Thoracic aorta (tissue), 2 donors: ENCODE data around the gene BCAR3. TPM values are rescaled to one million over a fixed set of nuclear protein-coding genes. Genes with fewer than 3 reads are reported as not detected.

ENCODE experiments used
- ATAC-seq: fragments of 150-250 bp; one replicate; pipeline ENCODE4 v1.8.0; 2017; ENCODE audit warnings: low read depth; ENCODE audit not compliant: insufficient number of reproducible peaks, low FRiP score
- DNase-seq: peaks from one replicate; pipeline ENCODE4 v3.0.0-alpha.2; 2020; ENCODE audit warnings: low spot score
- H3K27ac ChIP-seq, 2 donors: fragments of 200-600 bp; sonication (generic); 1 replicate in 1 of 2; 2 replicates in 1 of 2; pipeline ENCODE4 v1.5.1; 2016; ENCODE audit warnings: mild to moderate bottlenecking in 2 of 2, moderate library complexity in 2 of 2
- H3K27me3 ChIP-seq: fragments of 200-600 bp; sonication (generic); replicated peaks from 2 replicates; pipeline ENCODE4 v1.6.0; 2016; ENCODE audit warnings: mild to moderate bottlenecking; ENCODE audit not compliant: insufficient read depth
- H3K36me3 ChIP-seq: fragments of 200-600 bp; sonication (generic); one replicate; pipeline ENCODE4 v1.5.1; 2016
- H3K4me1 ChIP-seq, 2 donors: fragments of 200-600 bp; sonication (generic); 1 replicate in 1 of 2; 2 replicates in 1 of 2; pipeline versions ENCODE4 v1.5.1 to v1.6.0; 2016; ENCODE audit warnings: low read depth in 2 of 2, mild to moderate bottlenecking in 1 of 2; ENCODE audit not compliant: control insufficient read depth in 1 of 2
- H3K4me3 ChIP-seq: fragments of 200-600 bp; sonication (generic); 2 replicates; pipeline ENCODE4 v1.5.1; 2016; ENCODE audit warnings: mild to moderate bottlenecking
- H3K9me3 ChIP-seq: fragments of 200-600 bp; sonication (generic); 2 replicates; pipeline ENCODE4 v1.5.1; 2016
- total RNA-seq, 2 donors: library from RNA; depleted of rRNA; stranded (reverse); fragments of >200 nt; gene quantifications; one replicate each; pipeline versions ENCODE4 v1.1.0 to v1.2.3, GENCODE V29; 2016
- TF ChIP-seq, protein P1 (sequence below): fragments of 200-600 bp; sonication (generic); IDR thresholded peaks from one replicate; pipeline ENCODE4 v1.5.1; 2019; ENCODE audit warnings: antibody characterized with exemption

The BCAR3 gene
- 10 to 100 TPM; 26.7 to 36.3 TPM for total RNA-seq

DNA sequence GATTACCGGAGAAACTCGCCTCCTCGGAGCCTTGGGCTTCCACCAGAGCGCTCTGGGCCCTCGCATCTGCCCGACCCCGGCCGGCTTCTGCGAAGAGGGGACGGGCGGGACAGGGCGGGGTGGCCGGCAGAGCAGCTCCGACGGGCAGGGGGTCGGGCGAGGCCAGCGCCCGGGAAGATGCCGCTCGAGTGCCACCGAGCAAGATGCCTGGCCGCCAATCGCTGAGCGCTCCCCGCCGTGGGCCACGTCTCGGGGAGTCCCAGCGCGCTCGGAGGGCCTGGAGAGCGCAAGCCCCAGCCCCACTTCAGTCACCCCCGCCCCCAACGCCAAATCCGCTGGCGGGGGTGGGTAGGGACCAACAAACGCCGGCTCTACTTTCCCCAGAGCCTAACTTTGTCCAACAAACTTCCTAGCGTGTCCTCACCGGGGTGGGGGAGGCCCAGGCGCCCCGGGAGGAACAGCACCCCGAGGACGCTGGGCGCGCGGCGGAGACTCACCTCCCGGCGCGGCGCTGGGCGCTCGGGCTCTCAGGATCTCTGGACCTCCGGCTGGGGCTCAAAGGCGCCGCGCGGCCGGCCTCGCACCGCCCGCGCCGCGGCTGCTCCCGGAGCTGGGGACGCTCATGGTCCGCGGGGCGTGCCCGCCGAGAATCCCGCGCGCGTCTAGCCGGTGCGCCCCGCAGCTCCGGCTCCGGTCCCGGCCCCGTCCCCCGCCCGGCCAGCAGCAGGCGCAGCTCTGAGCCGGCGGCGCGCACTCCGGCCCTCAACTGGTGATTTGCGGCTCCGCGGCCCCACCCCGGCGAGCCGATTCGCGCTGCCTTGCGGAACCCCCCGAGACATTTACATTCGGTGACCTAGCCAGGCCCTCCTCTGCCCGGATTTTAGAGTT, at the start of gene BCAR3:
Gene BCAR3 (minus strand): TSS at position 737 of the 888 bp plus-strand sequence. CDS start 6,907 bp downstream, outside the sequence.
- TF ChIP-seq, protein P1, sequence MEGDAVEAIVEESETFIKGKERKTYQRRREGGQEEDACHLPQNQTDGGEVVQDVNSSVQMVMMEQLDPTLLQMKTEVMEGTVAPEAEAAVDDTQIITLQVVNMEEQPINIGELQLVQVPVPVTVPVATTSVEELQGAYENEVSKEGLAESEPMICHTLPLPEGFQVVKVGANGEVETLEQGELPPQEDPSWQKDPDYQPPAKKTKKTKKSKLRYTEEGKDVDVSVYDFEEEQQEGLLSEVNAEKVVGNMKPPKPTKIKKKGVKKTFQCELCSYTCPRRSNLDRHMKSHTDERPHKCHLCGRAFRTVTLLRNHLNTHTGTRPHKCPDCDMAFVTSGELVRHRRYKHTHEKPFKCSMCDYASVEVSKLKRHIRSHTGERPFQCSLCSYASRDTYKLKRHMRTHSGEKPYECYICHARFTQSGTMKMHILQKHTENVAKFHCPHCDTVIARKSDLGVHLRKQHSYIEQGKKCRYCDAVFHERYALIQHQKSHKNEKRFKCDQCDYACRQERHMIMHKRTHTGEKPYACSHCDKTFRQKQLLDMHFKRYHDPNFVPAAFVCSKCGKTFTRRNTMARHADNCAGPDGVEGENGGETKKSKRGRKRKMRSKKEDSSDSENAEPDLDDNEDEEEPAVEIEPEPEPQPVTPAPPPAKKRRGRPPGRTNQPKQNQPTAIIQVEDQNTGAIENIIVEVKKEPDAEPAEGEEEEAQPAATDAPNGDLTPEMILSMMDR = peak; percentile 37
- ATAC-seq (peak; percentile 42), DNase-seq (no peak)
- no peaks in the 10 kb centered on the region for H3K27me3 ChIP-seq
- peak within 1 kb of the TSS; percentile 89 for H3K4me3 ChIP-seq
- no peaks in the 10 kb centered on the region for H3K36me3 ChIP-seq
- no peaks in the 10 kb centered on the region for H3K9me3 ChIP-seq
- H3K27ac ChIP-seq = peak within 1 kb of the TSS; percentile 83 to 92
- peaks cover 9 to 22% of the 10 kb centered on the region in 2 donors for H3K4me1 ChIP-seq

DNA sequence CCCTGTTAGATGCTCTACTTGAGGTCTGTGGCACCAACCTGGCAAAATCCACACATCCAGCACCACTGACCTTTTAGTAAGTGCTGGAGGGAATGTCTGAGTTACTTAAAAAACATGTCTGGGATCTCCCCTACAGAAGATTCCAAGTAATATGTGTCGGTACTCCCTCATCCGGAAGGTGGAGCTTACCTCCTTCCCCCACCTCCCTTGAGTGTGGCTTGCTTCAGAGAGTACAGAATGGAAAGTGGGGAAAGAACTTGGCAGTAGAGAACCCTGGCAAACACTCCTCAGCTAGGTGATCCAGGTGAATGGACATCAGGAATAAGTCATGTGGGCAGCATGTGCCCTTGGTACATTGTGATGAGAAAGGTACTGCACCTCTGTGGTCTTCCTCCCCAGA, 49.0 kb upstream of the BCAR3 start:
- H3K27ac ChIP-seq = no peak overlapping the region
- peaks cover 0 to 16% of the 10 kb centered on the region in 2 donors for H3K4me1 ChIP-seq
- H3K4me3 ChIP-seq = no peak overlapping the region
- H3K9me3 ChIP-seq = no peaks in the 10 kb centered on the region
- no peak for ATAC-seq
- no peaks in the 10 kb centered on the region for H3K27me3 ChIP-seq
- H3K36me3 ChIP-seq = no peaks in the 10 kb centered on the region
- DNase-seq = no peak
- TF ChIP-seq, protein P1 = no peak

GRCh38 chr1:93729906-93730305, 48.3 kb upstream of the BCAR3 start:
- Histone ChIP-seq H3K36me3 (no peaks in the 10 kb centered on the region), H3K4me3 (no peak overlapping the region), H3K27me3 (no peaks in the 10 kb centered on the region), H3K27ac (no peak overlapping the region), H3K4me1 (peaks cover 0 to 21% of the 10 kb centered on the region in 2 donors), H3K9me3 (no peaks in the 10 kb centered on the region)
- TF ChIP-seq, protein P1 = no peak
- no peak for DNase-seq
- ATAC-seq = no peak

DNA sequence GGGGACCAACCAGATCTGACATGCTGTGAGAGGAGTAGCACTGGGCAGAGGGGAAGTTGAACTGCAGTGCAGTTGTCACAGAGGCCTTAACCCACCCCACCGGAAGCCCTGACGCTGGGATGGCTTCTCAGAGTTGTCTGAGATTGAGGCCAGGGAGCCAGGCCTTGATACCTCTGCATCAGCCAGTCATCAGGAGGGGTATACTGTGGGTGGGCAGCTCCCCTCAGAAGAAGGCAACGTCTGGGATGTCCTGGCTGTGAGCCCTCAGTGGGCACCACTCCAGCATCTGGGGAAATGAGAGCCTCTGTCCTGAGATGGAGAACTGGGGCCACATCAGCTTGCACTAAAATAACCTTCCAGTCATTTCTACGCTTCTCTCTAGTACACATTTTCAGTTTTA, 47.9 kb upstream of the BCAR3 start:
- Histone ChIP-seq H3K9me3 (no peaks in the 10 kb centered on the region), H3K36me3 (no peaks in the 10 kb centered on the region), H3K27me3 (no peaks in the 10 kb centered on the region), H3K27ac (no peak overlapping the region), H3K4me3 (no peak overlapping the region), H3K4me1 (peaks cover 0 to 21% of the 10 kb centered on the region in 2 donors)
- no peak for DNase-seq
- TF ChIP-seq, protein P1 = no peak
- no peak for ATAC-seq

GRCh38 chr1:93728480-93729131, 47.0 kb upstream of the BCAR3 start:
- no peak overlapping the region for H3K4me3 ChIP-seq
- TF ChIP-seq, protein P1 = no peak
- no peaks in the 10 kb centered on the region for H3K9me3 ChIP-seq
- no peaks in the 10 kb centered on the region for H3K36me3 ChIP-seq
- DNase-seq (no peak), ATAC-seq (no peak)
- no peak overlapping the region for H3K27ac ChIP-seq
- H3K4me1 ChIP-seq = peaks cover 0 to 26% of the 10 kb centered on the region in 2 donors
- H3K27me3 ChIP-seq = no peaks in the 10 kb centered on the region
